Measurements from ENCODE around the gene COL15A1. TPM values are rescaled to one million over a fixed set of nuclear protein-coding genes. Genes with fewer than 3 reads are reported as not detected.
A peak's percentile ranks its signal among the peaks of the same experiment; 100 is the strongest.

Gene COL15A1
- total and polyA plus RNA-seq, 5 donors from 2014 or later, result 0.03 to 0.10 (median 0.06) TPM; not detected in 2

DNA sequence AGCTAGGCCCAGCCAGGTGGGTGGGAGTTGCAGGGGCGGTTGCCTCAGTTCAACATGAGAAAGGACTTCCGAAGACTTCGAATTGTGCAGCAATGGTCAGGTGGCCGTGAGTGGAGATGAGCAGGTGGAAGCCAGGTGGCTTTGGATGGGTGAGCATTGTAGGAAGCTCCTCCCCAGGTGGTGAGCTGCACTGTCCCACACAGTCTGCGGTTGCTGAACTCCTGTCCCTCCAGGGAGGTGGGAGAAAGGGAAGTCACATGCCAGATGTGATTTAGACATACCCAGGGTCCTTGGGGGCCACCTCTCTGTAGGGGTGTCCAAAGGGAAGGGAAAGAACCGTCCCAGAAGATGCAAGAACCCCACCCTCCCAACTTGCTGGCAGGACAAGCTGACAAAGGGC, 30.4 kb downstream of the COL15A1 start:
- H3K27ac Mint-ChIP-seq, result no peak overlapping the region
- H3K36me3 Mint-ChIP-seq, result no peaks in the 10 kb centered on the region
- peak overlapping the region in 2 of 4 donors; percentile 8 to 13 for H3K4me3 Mint-ChIP-seq

DNA sequence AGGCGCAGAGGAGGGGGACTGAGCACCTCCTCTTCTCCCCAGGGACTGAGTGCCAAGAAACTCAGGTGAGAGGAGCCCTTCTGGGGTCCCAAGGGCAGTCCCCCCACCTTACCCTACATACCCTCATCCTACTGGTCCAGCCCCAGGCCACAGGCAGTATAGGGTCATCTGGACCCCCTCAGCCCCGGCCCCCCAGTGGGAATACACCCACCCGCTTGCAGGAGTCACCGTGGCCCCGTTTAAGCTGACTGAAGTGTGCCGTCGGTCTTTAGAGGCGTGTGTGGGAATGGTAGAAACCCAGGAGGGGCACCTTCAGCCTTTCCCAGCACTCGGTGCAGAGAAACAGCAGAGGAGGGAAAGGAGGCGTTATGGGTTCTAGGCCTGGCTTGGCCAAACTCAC, 30.8 kb downstream of the COL15A1 start:
- Histone ChIP-seq H3K36me3 (ENCODE audit: control insufficient read depth, insufficient read depth, low read length) (no peaks in the 10 kb centered on the region), H3K9me3 (ENCODE audit: control insufficient read depth in 2 of 2, low read length in 2 of 2) (no peaks in the 10 kb centered on the region), H3K27me3 (ENCODE audit: control insufficient read depth, insufficient read depth, low read length) (peaks cover 7% of the 10 kb centered on the region), H3K4me3 (ENCODE audit: low read depth, low read length) (no peak overlapping the region), H3K4me1 (ENCODE audit: control insufficient read depth, insufficient read depth, low read length, poor library complexity, severe bottlenecking) (peaks cover 8% of the 10 kb centered on the region), H3K27ac (ENCODE audit: insufficient read depth, low read length, poor library complexity, severe bottlenecking) (no peak overlapping the region)
- peaks cover 27% of the 10 kb centered on the region for H3K27me3 Mint-ChIP-seq
- H3K4me3 Mint-ChIP-seq, result no peak overlapping the region
- DNase-seq (no peak), ATAC-seq (ENCODE audit: low read depth in 2 of 2) (no peak)
- peaks cover 0 to 1% (median 0%) of the 10 kb centered on the region in 7 donors for H3K9me3 Mint-ChIP-seq
- no peaks in the 10 kb centered on the region for H3K36me3 Mint-ChIP-seq
- no peak overlapping the region for H3K27ac Mint-ChIP-seq
- peaks cover 0 to 11% (median 2%) of the 10 kb centered on the region in 4 donors for H3K4me1 Mint-ChIP-seq

More for the DNA sequence above, 30.4 kb downstream of the COL15A1 start:
- no peaks in the 10 kb centered on the region for H3K9me3 ChIP-seq (ENCODE audit: control insufficient read depth in 2 of 2, low read length in 2 of 2)
- peaks cover 5% of the 10 kb centered on the region for H3K27me3 ChIP-seq (ENCODE audit: control insufficient read depth, insufficient read depth, low read length)
- DNase-seq (no peak), ATAC-seq (ENCODE audit: low read depth in 2 of 2) (no peak)
- H3K36me3 ChIP-seq (ENCODE audit: control insufficient read depth, insufficient read depth, low read length), result no peaks in the 10 kb centered on the region
- Mint-ChIP-seq H3K27me3 (peaks cover 27% of the 10 kb centered on the region), H3K9me3 (peaks cover 0 to 1% (median 0%) of the 10 kb centered on the region in 7 donors), H3K4me1 (peaks cover 0 to 11% (median 2%) of the 10 kb centered on the region in 4 donors)
- no peak overlapping the region for H3K4me3 ChIP-seq (ENCODE audit: low read depth, low read length)
- H3K4me1 ChIP-seq (ENCODE audit: control insufficient read depth, insufficient read depth, low read length, poor library complexity, severe bottlenecking), result peaks cover 8% of the 10 kb centered on the region
- no peak overlapping the region for H3K27ac ChIP-seq (ENCODE audit: insufficient read depth, low read length, poor library complexity, severe bottlenecking)

DNA sequence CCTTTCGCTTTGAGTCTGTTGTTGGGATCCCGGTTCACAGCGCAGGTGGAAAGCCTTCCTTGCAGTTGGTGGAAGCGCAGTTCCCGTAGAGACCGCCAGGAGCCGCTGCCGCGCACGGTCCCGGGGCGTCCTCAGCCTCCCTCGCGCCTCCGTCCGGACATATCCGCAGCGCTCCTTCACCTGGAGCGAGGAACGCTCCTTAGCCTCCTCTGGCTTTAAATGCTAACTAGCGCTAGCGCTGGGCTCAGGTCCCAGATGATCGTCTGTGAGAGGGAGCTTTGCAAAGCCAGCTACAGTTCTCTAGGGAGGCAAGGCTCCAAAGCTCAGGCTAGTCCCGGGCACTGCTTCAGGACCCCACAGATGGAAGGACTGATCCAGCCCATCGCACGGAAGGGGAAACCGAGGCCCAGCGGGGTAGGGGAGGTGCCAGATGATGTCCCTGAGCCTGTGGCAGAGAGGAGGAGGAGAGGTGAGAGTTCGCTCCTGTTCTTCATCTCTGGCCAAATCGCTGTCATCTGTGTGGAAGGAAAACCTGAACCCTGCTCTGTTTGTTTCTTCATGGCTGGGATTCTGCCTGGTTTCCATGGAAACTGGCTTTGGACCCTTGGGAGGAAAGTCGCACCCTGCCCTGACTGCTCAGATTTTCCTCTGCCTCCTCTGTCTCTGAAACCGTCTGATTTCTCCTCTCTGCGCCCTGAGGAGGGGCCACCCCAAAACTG, 31.4 kb downstream of the COL15A1 start:
- Histone ChIP-seq H3K36me3 (ENCODE audit: control insufficient read depth, insufficient read depth, low read length) (no peaks in the 10 kb centered on the region), H3K4me3 (ENCODE audit: low read depth, low read length) (peak overlapping the region; percentile 71), H3K27me3 (ENCODE audit: control insufficient read depth, insufficient read depth, low read length) (peaks cover 7% of the 10 kb centered on the region), H3K9me3 (ENCODE audit: control insufficient read depth in 2 of 2, low read length in 2 of 2) (no peaks in the 10 kb centered on the region), H3K27ac (ENCODE audit: insufficient read depth, low read length, poor library complexity, severe bottlenecking) (no peak overlapping the region), H3K4me1 (ENCODE audit: control insufficient read depth, insufficient read depth, low read length, poor library complexity, severe bottlenecking) (peaks cover 8% of the 10 kb centered on the region)
- peaks cover 33% of the 10 kb centered on the region for H3K27me3 Mint-ChIP-seq
- H3K27ac Mint-ChIP-seq, result no peak overlapping the region
- peak overlapping the region in 2 of 4 donors; percentile 55 to 62 for H3K4me3 Mint-ChIP-seq
- ATAC-seq (ENCODE audit: low read depth in 2 of 2) (peak; percentile 87 to 90), DNase-seq (peak; percentile 58 to 75 (median 71))
- H3K9me3 Mint-ChIP-seq, result peaks cover 0 to 1% (median 0%) of the 10 kb centered on the region in 7 donors
- H3K4me1 Mint-ChIP-seq, result peaks cover 0 to 11% (median 2%) of the 10 kb centered on the region in 4 donors
- H3K36me3 Mint-ChIP-seq, result no peaks in the 10 kb centered on the region

DNA sequence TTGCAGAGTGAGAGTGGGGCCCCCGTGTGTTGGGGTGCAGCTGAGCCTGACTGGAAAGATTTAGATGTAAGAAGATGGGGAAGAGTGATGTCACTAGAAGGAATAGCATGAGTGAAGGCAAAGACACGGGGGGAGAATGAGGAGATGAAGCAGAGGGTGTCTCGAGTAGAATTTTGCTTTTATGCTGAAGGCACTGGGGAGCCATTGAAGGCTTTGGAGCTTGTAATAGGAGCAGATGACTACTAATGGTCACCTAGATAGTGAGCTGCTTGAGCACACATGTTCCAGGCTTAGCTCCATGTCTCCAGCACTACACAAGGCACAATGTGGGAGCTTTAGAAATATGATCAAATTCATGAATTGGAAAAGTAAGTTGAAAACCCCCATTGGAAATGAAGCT, 32.1 kb downstream of the COL15A1 start:
- H3K4me1 ChIP-seq (ENCODE audit: control insufficient read depth, insufficient read depth, low read length, poor library complexity, severe bottlenecking), result peaks cover 8% of the 10 kb centered on the region

DNA sequence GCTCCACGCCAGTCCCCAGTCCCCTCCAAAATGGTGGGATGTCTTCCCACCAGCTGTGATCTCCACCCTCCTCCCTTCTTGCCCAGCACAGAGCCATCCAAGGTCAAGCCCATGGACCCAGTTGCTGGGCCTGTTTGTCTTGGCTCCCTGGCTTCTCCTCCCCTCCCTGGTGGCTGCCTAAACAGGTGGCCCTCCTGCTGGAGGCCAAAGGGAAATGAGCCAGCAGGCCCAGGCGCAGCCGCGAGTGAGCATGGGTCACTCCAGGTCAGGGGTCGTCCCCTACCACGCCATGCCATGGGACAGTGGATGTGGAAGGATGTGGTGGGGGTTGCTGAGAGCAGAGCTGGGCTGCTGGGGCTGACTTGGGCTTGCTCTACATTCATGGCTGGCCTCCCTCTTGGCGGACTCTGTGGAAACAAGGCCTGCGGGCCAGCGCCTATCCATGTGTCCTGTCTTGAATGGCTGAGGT, 33.6 kb downstream of the COL15A1 start:
- Mint-ChIP-seq H3K9me3 (peaks cover 0 to 1% (median 0%) of the 10 kb centered on the region in 7 donors), H3K27ac (no peak overlapping the region), H3K4me3 (no peak overlapping the region), H3K4me1 (peaks cover 0 to 11% (median 2%) of the 10 kb centered on the region in 4 donors), H3K27me3 (peaks cover 35% of the 10 kb centered on the region), H3K36me3 (no peaks in the 10 kb centered on the region)
- Histone ChIP-seq H3K4me1 (ENCODE audit: control insufficient read depth, insufficient read depth, low read length, poor library complexity, severe bottlenecking) (peaks cover 8% of the 10 kb centered on the region), H3K27ac (ENCODE audit: insufficient read depth, low read length, poor library complexity, severe bottlenecking) (no peak overlapping the region), H3K9me3 (ENCODE audit: control insufficient read depth in 2 of 2, low read length in 2 of 2) (no peaks in the 10 kb centered on the region), H3K27me3 (ENCODE audit: control insufficient read depth, insufficient read depth, low read length) (peaks cover 7% of the 10 kb centered on the region), H3K4me3 (ENCODE audit: low read depth, low read length) (no peak overlapping the region), H3K36me3 (ENCODE audit: control insufficient read depth, insufficient read depth, low read length) (no peaks in the 10 kb centered on the region)
- ATAC-seq (ENCODE audit: low read depth in 2 of 2) (no peak), DNase-seq (no peak)

More for the DNA sequence above, 32.1 kb downstream of the COL15A1 start:
- Histone ChIP-seq H3K27ac (ENCODE audit: insufficient read depth, low read length, poor library complexity, severe bottlenecking) (no peak overlapping the region), H3K27me3 (ENCODE audit: control insufficient read depth, insufficient read depth, low read length) (peaks cover 7% of the 10 kb centered on the region), H3K4me3 (ENCODE audit: low read depth, low read length) (no peak overlapping the region), H3K9me3 (ENCODE audit: control insufficient read depth in 2 of 2, low read length in 2 of 2) (no peaks in the 10 kb centered on the region), H3K36me3 (ENCODE audit: control insufficient read depth, insufficient read depth, low read length) (no peaks in the 10 kb centered on the region)
- Mint-ChIP-seq H3K9me3 (peaks cover 0 to 1% (median 0%) of the 10 kb centered on the region in 7 donors), H3K4me1 (peaks cover 0 to 11% (median 2%) of the 10 kb centered on the region in 4 donors), H3K27me3 (peaks cover 35% of the 10 kb centered on the region), H3K27ac (no peak overlapping the region), H3K36me3 (no peaks in the 10 kb centered on the region), H3K4me3 (no peak overlapping the region)
- DNase-seq (no peak), ATAC-seq (ENCODE audit: low read depth in 2 of 2) (no peak)

DNA sequence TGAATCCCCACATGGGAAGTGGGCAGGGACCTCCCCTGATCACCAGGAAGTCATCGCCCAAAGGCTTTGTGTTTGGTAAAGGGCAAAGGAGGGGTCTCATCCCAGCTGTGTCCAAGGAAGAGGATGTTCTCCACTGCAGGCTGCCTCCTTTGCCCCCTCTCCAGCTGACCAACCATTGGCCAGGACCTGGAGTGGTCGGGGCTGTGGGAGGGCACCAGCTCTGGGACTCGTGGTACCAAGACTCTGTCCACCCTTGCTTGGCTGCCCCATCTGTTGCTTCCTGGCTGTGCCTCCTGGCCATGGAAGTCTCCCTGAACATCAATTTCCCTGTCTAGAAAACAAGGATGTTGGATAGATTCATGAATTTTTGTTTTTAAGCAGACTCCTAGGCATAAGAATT, 34.1 kb downstream of the COL15A1 start:
- ATAC-seq (ENCODE audit: low read depth in 2 of 2), result no peak
- no peak for DNase-seq

DNA sequence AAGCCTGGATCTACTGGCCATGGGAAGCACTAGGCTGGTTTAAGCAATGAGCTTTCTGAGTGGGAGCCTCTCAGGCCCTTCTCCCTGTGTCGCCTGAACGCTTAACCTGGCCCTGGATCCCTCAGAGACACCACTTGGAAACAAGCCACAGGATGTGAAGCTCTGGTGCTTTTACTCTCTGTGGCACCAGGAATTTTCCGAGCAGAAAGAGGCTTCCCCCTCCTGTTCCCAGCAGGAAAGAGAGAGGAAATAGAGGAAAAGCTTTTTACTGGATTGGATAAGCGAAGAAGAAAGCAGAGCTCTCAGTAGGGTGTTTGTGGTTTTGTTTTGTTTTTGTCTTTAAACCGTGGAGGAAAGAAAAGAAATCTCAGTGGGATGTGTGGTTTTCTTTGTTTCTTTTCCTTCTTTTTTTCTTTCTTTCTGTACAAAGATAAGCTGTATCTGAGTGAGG, 34.5 kb downstream of the COL15A1 start:
- Histone ChIP-seq H3K27me3 (ENCODE audit: control insufficient read depth, insufficient read depth, low read length) (peaks cover 7% of the 10 kb centered on the region), H3K36me3 (ENCODE audit: control insufficient read depth, insufficient read depth, low read length) (no peaks in the 10 kb centered on the region), H3K4me3 (ENCODE audit: low read depth, low read length) (no peak overlapping the region), H3K27ac (ENCODE audit: insufficient read depth, low read length, poor library complexity, severe bottlenecking) (no peak overlapping the region), H3K4me1 (ENCODE audit: control insufficient read depth, insufficient read depth, low read length, poor library complexity, severe bottlenecking) (peaks cover 8% of the 10 kb centered on the region), H3K9me3 (ENCODE audit: control insufficient read depth in 2 of 2, low read length in 2 of 2) (no peaks in the 10 kb centered on the region)
- no peak overlapping the region for H3K4me3 Mint-ChIP-seq
- H3K27ac Mint-ChIP-seq, result peak overlapping the region in 1 of 3 donors; percentile 51
- ATAC-seq (ENCODE audit: low read depth in 2 of 2), result no peak
- no peaks in the 10 kb centered on the region for H3K36me3 Mint-ChIP-seq
- peaks cover 0 to 11% (median 0%) of the 10 kb centered on the region in 4 donors for H3K4me1 Mint-ChIP-seq
- peaks cover 0 to 1% (median 0%) of the 10 kb centered on the region in 7 donors for H3K9me3 Mint-ChIP-seq
- DNase-seq, result no peak
- peaks cover 28% of the 10 kb centered on the region for H3K27me3 Mint-ChIP-seq

More for the DNA sequence above, 34.1 kb downstream of the COL15A1 start:
- Histone ChIP-seq H3K4me3 (ENCODE audit: low read depth, low read length) (no peak overlapping the region), H3K9me3 (ENCODE audit: control insufficient read depth in 2 of 2, low read length in 2 of 2) (no peaks in the 10 kb centered on the region), H3K27me3 (ENCODE audit: control insufficient read depth, insufficient read depth, low read length) (peaks cover 7% of the 10 kb centered on the region), H3K4me1 (ENCODE audit: control insufficient read depth, insufficient read depth, low read length, poor library complexity, severe bottlenecking) (peaks cover 8% of the 10 kb centered on the region), H3K36me3 (ENCODE audit: control insufficient read depth, insufficient read depth, low read length) (no peaks in the 10 kb centered on the region), H3K27ac (ENCODE audit: insufficient read depth, low read length, poor library complexity, severe bottlenecking) (no peak overlapping the region)
- no peak overlapping the region for H3K27ac Mint-ChIP-seq
- no peak overlapping the region for H3K4me3 Mint-ChIP-seq
- H3K4me1 Mint-ChIP-seq, result peaks cover 0 to 11% (median 2%) of the 10 kb centered on the region in 4 donors
- peaks cover 0 to 1% (median 0%) of the 10 kb centered on the region in 7 donors for H3K9me3 Mint-ChIP-seq
- H3K27me3 Mint-ChIP-seq, result peaks cover 32% of the 10 kb centered on the region
- H3K36me3 Mint-ChIP-seq, result no peaks in the 10 kb centered on the region

All from CD4-positive, CD25-positive, alpha-beta regulatory T cell (primary cell).